ENCODE measurements around the gene SEMA3B.
"Not testable (repeated sequence)": the region's sequence is repeated elsewhere in the genome, so short reads cannot be mapped to it uniquely, and the experiment has no call there.

DNA sequence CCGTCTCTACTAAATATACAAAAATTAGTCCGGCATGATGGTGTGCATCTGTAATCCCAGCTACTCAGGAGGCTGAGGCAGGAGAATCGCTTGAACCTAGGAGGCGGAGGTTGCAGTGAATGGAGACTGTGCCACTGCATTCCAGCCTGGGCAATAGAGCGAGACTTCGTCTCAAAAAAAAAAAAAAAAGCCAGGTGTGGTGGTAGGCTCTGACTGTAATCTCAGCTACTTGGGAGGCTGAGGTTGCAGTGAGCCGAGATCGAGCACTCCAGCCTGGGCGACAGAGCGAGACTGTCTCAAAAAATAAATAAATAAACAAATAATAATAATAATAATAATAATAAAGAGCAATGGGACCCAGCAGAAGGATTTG, 3.6 kb downstream of the SEMA3B start:
- TF ChIP-seq, protein P1, sequence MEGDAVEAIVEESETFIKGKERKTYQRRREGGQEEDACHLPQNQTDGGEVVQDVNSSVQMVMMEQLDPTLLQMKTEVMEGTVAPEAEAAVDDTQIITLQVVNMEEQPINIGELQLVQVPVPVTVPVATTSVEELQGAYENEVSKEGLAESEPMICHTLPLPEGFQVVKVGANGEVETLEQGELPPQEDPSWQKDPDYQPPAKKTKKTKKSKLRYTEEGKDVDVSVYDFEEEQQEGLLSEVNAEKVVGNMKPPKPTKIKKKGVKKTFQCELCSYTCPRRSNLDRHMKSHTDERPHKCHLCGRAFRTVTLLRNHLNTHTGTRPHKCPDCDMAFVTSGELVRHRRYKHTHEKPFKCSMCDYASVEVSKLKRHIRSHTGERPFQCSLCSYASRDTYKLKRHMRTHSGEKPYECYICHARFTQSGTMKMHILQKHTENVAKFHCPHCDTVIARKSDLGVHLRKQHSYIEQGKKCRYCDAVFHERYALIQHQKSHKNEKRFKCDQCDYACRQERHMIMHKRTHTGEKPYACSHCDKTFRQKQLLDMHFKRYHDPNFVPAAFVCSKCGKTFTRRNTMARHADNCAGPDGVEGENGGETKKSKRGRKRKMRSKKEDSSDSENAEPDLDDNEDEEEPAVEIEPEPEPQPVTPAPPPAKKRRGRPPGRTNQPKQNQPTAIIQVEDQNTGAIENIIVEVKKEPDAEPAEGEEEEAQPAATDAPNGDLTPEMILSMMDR (IDR thresholded peaks at IDR 0.05) = not testable (repeated sequence)
- TF ChIP-seq POLR2A (IDR thresholded peaks at IDR 0.05) = not testable (repeated sequence)

All from prostate gland (tissue), 2 donors.